Activated T-cell treated with anti-CD3 and anti-CD28 coated beads for 4 hours (primary cell): ENCODE data around the gene PAPPA2.
"Not testable (repeated sequence)": the region's sequence is repeated elsewhere in the genome, so short reads cannot be mapped to it uniquely, and the experiment has no call there.

Experiments
- DNase-seq: peaks from one replicate; pipeline ENCODE4 v3.0.0-alpha.2; 2020

The PAPPA2 gene, protein sequence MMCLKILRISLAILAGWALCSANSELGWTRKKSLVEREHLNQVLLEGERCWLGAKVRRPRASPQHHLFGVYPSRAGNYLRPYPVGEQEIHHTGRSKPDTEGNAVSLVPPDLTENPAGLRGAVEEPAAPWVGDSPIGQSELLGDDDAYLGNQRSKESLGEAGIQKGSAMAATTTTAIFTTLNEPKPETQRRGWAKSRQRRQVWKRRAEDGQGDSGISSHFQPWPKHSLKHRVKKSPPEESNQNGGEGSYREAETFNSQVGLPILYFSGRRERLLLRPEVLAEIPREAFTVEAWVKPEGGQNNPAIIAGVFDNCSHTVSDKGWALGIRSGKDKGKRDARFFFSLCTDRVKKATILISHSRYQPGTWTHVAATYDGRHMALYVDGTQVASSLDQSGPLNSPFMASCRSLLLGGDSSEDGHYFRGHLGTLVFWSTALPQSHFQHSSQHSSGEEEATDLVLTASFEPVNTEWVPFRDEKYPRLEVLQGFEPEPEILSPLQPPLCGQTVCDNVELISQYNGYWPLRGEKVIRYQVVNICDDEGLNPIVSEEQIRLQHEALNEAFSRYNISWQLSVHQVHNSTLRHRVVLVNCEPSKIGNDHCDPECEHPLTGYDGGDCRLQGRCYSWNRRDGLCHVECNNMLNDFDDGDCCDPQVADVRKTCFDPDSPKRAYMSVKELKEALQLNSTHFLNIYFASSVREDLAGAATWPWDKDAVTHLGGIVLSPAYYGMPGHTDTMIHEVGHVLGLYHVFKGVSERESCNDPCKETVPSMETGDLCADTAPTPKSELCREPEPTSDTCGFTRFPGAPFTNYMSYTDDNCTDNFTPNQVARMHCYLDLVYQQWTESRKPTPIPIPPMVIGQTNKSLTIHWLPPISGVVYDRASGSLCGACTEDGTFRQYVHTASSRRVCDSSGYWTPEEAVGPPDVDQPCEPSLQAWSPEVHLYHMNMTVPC (N-terminal part only)

DNA sequence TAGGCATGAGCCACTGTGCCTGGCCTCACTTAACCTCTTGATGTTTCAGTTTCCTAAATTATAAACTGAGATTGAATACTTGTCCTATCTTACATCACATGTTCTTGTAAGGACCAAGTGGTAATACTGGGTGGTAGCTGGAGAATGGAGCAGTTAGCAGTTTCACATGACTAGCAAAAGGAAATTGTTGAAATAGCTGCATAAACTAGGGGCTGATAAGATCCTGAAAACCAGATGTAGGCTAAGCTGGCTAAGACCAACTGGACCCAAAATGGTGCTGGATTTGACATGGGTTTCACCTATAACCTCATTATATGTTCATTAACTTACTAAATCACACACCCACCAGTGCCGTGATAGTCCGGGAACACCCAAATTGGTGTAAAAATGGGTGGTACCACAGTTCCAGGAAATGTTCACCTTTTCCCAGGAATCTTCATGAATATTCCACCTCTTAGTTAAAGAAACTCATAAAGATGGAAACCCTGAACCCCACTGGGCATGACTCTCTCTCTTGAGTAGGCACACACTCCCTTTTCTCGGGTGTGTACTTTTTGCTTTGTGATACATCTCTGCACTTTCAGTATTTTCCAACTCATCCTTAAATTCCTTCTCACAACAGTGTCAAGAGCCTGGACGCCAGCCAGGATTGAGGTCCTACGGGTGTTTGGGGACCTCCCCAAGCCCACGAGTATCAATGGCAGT, at the start of gene PAPPA2:
TSS of gene PAPPA2 (plus strand) at position 502 of the 705 bp plus-strand sequence. CDS start 93,148 bp downstream, outside the sequence.
- no peak for DNase-seq

DNA sequence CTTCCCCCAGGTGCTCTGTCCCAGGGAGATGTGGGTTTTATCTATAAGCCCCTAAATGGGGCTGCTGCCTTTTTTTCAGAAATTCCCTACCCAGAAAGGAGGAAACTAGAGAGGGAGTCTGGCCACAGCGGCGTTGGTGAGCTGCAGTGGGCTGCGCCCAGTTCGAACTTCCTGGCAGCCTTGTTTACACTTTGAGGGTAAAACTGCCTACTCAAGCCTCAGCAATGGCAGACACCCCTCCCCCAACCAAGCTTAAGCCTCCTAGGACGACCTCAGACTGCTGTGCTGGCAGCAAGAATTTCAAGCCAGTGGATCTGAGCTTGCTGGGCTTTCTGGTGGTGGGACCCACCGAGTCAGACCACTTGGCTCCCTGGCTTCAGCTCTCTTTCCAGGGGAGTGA, 46.2 kb upstream of the PAPPA2 start:
- DNase-seq, result no peak

- not testable (repeated sequence) for DNase-seq
Observed at GRCh38 chr1:176419608-176420007, 43.4 kb upstream of the PAPPA2 start.

GRCh38 chr1:176434234-176434633, 28.7 kb upstream of the PAPPA2 start:
- DNase-seq, result no peak

DNA sequence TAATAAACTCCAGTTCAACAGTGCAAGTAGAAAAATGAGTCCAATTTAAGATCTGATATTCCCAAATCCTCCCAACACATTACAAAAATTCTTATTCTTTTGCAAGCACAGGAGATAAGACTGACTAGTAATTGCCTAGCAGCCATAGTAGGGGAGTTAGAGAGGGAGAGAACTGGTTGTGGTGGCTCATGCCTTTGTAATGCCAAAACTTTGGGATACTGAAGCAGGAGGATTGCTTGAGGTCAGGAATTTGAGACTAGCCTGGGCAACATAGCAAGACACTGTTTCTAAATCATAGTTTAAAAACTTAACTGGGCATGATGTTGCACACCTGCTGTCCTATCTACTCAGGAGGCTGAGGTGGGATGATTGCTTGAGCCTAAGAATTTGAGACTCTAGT, 26.7 kb upstream of the PAPPA2 start:
- no peak for DNase-seq

- no peak for DNase-seq
Observed at GRCh38 chr1:176440176-176440575, 22.8 kb upstream of the PAPPA2 start.

DNA sequence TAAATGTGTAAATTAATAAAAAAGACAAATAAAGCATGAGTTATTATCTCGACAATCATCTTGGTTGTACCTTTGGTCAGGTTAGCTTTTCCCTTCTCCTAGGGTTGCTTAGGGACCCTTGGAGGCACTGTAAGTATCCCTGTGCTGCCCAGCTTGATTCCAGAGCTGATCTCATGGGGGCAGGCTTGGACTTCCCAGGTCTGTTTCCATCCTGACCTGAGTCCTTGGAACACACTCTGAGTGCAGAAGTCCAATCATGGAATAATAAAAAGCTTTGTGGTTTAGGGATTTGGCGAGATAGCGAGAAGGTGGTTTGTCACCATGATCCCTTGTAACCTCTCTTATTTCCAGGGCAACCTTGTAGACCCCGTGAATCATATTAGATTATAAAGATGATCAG, 18.7 kb upstream of the PAPPA2 start:
- DNase-seq, result no peak

GRCh38 chr1:176445402-176445801, 17.6 kb upstream of the PAPPA2 start:
- DNase-seq, result no peak

DNA sequence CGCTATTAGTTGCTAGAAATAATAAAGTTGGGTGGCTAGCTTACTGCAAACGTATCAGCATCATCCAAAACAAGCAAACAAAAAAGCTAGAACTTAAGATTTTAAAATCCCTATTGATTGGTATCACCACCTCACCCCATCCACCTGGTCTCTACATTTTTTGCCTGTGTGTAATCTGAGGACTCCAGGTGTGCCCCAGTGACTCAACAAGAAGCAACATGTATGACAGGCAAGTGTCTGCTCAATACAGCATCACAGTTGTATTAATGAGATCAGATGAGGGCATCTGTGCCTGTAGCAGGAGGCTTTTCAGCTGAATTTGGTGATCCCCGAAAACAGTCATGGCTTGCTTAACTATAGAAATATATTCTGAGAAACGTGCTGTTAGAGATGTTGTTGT, 14.6 kb upstream of the PAPPA2 start:
- DNase-seq, result no peak

DNA sequence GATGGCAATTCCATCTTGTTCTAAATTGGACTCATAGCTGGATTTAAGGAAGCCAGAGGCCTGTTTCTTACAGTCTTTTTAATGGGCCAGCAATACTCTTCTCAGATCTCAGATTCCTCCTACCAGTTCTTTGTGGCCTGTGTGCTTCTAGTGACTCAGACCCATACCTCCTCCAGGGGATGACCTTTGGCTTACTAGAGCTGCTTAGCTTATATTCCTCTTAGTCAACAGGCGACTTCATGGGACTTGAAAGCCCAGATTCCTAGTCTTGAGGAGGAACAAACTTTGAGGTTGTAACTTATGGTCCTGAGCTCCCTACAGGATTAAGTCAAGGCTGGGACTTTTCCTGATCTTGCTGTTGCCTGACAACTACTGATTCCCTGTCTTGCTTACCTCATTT, 12.4 kb upstream of the PAPPA2 start:
- DNase-seq, result no peak

DNA sequence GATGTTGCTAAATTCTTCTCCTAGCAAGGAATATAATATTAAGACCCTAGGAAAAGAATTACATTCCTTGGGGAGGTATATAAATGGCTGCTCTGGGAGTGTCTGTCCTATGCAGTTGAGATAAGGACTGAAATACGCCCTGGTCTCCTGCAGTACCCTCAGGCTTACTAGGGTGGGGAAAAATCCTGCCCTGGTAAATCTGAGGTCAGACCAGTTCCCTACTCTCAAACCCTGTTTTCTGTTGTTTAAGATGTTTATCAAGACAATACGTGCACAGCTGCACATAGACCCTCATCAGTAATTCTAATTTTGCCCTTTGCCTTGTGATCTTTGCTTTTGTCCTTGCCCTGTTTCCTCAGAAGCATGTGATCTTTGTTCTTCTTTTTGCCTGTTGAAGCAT, 11.2 kb upstream of the PAPPA2 start:
- not testable (repeated sequence) for DNase-seq

DNA sequence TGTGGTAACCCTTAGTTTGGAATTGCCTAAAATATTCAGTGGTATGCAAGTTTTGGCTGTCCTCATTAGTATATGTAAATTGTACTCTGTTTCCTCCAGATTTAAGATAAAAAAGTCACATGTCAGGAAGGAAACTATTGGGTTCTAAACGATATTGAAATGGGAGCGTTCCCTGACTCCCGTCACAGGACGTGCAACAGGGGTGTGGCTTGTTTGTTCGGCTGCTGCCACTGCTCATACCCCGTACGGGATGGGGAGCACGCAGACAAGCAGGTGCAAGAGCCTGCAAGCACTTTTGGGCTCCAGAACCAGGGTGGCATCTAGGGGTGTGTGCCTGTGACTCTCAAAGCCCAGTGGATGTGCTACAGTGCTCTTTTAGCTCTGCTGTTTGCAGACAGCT, 6.2 kb upstream of the PAPPA2 start:
- DNase-seq, result no peak

DNA sequence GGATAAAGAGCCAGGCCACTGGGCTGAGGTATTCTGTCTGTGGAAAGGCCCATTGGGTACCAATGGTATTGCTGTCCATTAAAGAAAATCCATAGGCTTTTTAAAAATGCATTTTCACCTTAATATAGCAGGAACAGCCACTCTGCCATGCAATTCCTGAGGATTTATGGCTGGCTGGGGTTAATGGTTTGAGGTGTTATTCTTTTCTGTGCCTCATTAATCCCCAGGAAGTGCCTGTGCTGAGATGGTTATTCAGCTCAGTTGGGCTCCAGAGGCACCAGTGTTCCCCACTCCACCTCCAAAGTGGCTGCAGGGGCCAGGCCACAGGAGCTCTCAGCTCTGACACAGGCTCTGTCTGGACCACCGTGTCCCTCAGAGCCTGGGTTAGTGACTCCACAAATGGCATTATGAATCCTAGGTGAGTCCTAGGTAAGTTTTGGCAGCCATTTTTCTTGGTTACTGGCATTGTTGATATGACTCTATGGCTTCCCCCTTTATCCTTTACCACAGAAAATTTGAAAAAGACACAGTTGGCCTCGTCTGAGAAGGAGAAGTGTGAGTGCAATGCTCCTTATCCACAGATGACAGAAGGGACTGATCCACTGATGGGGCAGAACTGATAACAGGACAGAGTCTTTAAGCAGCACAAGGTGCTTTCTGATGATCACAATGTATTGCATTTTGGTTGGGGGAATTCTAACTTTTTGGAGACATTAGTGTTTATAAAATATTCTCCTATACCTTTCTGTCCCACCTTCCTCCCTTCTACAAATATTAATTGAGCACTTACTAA, 2.2 kb upstream of the PAPPA2 start:
- no peak for DNase-seq

- no peak for DNase-seq
Observed at GRCh38 chr1:176461576-176461975, 1.4 kb upstream of the PAPPA2 start.

- no peak for DNase-seq
Observed at GRCh38 chr1:176466514-176466913, 3.5 kb downstream of the PAPPA2 start.

DNA sequence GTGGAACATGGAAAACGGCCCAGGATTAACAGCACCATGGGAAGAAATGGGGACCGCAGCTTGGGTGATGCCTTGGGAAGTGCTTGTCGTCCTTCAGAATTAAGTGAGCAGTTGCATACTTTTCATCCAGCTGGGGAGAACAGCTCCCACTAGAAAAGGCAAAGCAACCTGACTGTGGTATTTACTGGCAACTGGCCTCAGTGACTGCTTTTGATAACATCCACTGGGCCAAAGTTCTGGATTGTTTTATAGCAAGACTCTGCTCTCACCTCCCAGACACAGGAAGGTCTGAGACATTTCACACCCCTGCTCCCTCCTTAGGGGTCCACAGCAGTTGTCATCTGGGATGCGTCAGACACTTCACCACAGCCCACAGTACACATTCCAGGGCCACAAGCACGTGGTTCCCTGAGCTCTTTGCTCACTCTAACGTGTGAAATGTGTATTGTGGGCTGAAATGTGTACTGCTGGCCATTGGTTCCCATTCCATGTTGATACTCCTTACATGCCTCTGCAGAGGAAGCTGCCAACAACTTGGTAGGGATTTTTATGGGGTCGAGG, 6.6 kb downstream of the PAPPA2 start:
- no peak for DNase-seq

DNA sequence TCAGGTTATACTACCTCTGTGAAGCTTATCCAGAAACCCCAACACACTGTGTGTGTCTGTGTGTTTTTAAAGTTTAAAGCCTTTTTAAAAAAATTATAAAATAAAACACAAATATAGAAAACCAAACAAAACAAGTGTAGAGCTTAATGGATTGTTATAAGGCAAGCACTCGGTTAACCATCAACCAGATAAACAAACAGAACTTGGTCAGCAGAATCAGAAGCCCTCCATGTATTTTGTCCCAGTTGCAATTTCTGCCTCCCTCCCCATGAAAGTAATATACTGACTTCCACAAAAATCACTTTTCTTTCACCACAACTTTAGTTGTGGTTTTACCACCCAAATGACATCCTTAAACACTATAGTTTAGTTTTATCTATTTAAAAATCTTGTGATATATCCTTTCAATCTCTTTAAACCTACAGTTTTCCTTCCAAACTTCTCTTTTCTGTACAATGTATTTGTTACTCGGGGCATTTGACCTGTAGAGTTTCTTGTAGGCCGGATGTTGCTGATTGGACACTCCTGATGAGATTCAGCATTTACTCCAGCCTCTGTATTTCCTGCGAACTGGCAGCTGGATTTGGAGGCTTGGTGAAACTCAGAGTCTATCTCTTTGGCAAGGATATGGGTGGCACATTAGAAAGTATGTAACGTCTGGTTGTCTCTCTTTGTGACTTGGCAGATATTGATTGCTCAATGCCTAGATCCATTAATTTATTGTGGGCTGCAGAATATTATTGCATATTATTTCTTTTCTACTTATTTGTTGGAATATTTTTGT, 8.6 kb downstream of the PAPPA2 start:
- no peak for DNase-seq

GRCh38 chr1:176479971-176480370, 17.0 kb downstream of the PAPPA2 start:
- DNase-seq, result no peak

DNA sequence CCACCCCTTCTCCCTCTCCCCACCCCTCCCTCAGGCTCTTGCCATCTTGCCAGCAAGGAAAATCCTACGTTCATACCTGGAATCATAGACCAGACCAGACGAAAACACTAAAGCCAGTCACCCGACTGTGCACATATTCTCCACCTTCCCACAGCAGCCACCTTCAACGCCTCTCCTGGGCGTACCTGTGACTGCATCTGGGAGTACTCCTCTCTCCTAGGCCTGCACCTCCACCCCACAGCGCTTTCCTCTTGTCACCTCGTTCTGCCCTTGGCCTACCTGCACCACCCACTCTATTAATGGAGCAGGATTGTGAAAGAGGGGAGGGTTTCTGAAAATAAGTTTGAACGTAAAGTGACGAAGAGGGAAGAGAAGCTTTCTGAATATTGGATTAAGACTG, 17.8 kb downstream of the PAPPA2 start:
- no peak for DNase-seq

DNA sequence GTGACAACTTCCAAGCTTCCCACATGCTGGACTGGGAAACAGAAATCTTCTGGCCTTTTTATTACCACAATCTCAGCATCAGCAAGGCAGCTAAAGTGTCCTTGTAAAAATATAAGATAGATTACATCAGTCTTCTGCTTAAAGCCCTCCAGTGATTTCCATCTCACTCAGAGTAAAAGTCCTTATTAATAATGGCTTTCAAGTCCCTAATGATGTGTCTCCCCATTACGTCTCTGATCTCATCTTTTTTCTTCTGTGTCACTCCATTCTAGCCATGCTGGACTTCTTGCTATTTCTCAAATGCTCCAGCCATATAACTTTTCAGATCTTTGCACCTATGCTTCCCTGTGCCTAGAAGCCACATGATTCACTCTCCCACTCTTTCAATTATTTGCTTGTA, 22.1 kb downstream of the PAPPA2 start:
- no peak for DNase-seq

GRCh38 chr1:176494436-176494835, 31.5 kb downstream of the PAPPA2 start:
- no peak for DNase-seq
